GM13977 (cell line): ENCODE measurements around the gene PRKCZ.

ENCODE experiments used
- DNase-seq: peaks from one replicate; pipeline ENCODE4 v3.0.0; 2012; ENCODE audit warnings: low spot score
- CTCF ChIP-seq: IDR thresholded peaks from 2 replicates; pipeline ENCODE4 v1.5.1; 2012; ENCODE audit warnings: mild to moderate bottlenecking, control low read depth; ENCODE audit not compliant: insufficient read depth; ENCODE audit errors: extremely low read depth, missing control alignments
- in situ Hi-C: fragments of 300-500 bp; cut with MboI; formaldehyde crosslinking; loops from one replicate; pipeline ENCODE4 v1.12.0; 2022; ENCODE audit warnings: low sequenced_read_pairs, low pct_unique_long_range_greater_than_20kb, mixed read lengths, inconsistent platforms; ENCODE audit not compliant: unreplicated experiment

Gene PRKCZ

GRCh38 chr1:2024451-2024850 lies 25.8 kb upstream of the PRKCZ start:
- no peak for TF ChIP-seq CTCF
- in situ Hi-C loops = no loop called here
- DNase-seq = no peak

GRCh38 chr1:2024887-2025286 lies 25.3 kb upstream of the PRKCZ start:
- no peak for DNase-seq
- in situ Hi-C loops = no loop called here
- no peak for TF ChIP-seq CTCF

- TF ChIP-seq CTCF = no peak
- no peak for DNase-seq
- in situ Hi-C loops = no loop called here
Measured at GRCh38 chr1:2025491-2025981, 24.7 kb upstream of the PRKCZ start.

- DNase-seq = no peak
- in situ Hi-C loops = no loop called here
- no peak for TF ChIP-seq CTCF
Measured at GRCh38 chr1:2027961-2028583, 22.1 kb upstream of the PRKCZ start.

GRCh38 chr1:2028870-2029560 lies 21.2 kb upstream of the PRKCZ start:
- no peak for TF ChIP-seq CTCF
- in situ Hi-C loops = no loop called here
- DNase-seq = no peak

GRCh38 chr1:2029561-2029960 lies 20.6 kb upstream of the PRKCZ start:
- in situ Hi-C loops = no loop called here
- TF ChIP-seq CTCF = no peak
- no peak for DNase-seq
